GM19395 (cell line): ENCODE data around the gene HOXA3.

ENCODE experiments used
- ATAC-seq: cut with Tn5 transposase; IDR thresholded peaks from one replicate; pipeline ENCODE4 v1.9.1; 2021; ENCODE audit warnings: mild to moderate bottlenecking, moderate library complexity; ENCODE audit not compliant: unreplicated experiment

The HOXA3 gene

GRCh38 chr7:27064159-27064558 lies 88.2 kb downstream of the HOXA3 start:
- no peak for ATAC-seq

- ATAC-seq, result no peak
Observed at GRCh38 chr7:27062946-27063345, 89.4 kb downstream of the HOXA3 start.
